HG03060 (cell line): ENCODE results near the gene SLC2A5.
"Not testable (repeated sequence)": the region's sequence is repeated elsewhere in the genome, so short reads cannot be mapped to it uniquely, and the experiment has no call there.

Experiments
- ATAC-seq: cut with Tn5 transposase; IDR thresholded peaks from one replicate; pipeline ENCODE4 v1.9.1; 2021; ENCODE audit warnings: low read depth, moderate number of reproducible peaks; ENCODE audit not compliant: unreplicated experiment

The SLC2A5 gene

GRCh38 chr1:9038881-9039760, 30.3 kb downstream of the SLC2A5 start:
- no peak for ATAC-seq

GRCh38 chr1:9038338-9038650, 31.1 kb downstream of the SLC2A5 start:
- ATAC-seq: no peak

- ATAC-seq: no peak
These were observed 31.7 kb downstream of the SLC2A5 start for GRCh38 chr1:9037476-9038337.

- no peak for ATAC-seq
These were observed 34.2 kb downstream of the SLC2A5 start for GRCh38 chr1:9035226-9035625.

- no peak for ATAC-seq
These were observed 36.1 kb downstream of the SLC2A5 start for GRCh38 chr1:9033363-9033762.

GRCh38 chr1:9031484-9032259, 37.8 kb downstream of the SLC2A5 start:
- no peak for ATAC-seq

GRCh38 chr1:9031077-9031476, 38.4 kb downstream of the SLC2A5 start:
- not testable (repeated sequence) for ATAC-seq

GRCh38 chr1:9028921-9029705, 40.3 kb downstream of the SLC2A5 start:
- no peak for ATAC-seq

GRCh38 chr1:9027307-9027706, 42.1 kb downstream of the SLC2A5 start:
- ATAC-seq: no peak

GRCh38 chr1:9025449-9025848, 44.0 kb downstream of the SLC2A5 start:
- ATAC-seq: no peak

- ATAC-seq: no peak
These were observed 44.6 kb downstream of the SLC2A5 start for GRCh38 chr1:9024837-9025236.

- no peak for ATAC-seq
These were observed 46.7 kb downstream of the SLC2A5 start for GRCh38 chr1:9022773-9023172.

GRCh38 chr1:9022026-9022738, 47.3 kb downstream of the SLC2A5 start:
- not testable (repeated sequence) for ATAC-seq

- no peak for ATAC-seq
These were observed 49.1 kb downstream of the SLC2A5 start for GRCh38 chr1:9020305-9020704.

- no peak for ATAC-seq
These were observed 49.5 kb downstream of the SLC2A5 start for GRCh38 chr1:9019896-9020295.

- ATAC-seq: no peak
These were observed 51.1 kb downstream of the SLC2A5 start for GRCh38 chr1:9018333-9018732.

GRCh38 chr1:9016455-9016854, 53.0 kb downstream of the SLC2A5 start:
- ATAC-seq: no peak

- ATAC-seq: no peak
These were observed 54.7 kb downstream of the SLC2A5 start for GRCh38 chr1:9014475-9015375.

- no peak for ATAC-seq
These were observed 55.6 kb downstream of the SLC2A5 start for GRCh38 chr1:9013819-9014218.
